ENCODE results near the gene ANKS3. TPM values are rescaled to one million over a fixed set of nuclear protein-coding genes. Genes with fewer than 3 reads are reported as not detected.

ANKS3 gene
- total RNA-seq, 1 donor from 2014 or later: 28.6 TPM

DNA sequence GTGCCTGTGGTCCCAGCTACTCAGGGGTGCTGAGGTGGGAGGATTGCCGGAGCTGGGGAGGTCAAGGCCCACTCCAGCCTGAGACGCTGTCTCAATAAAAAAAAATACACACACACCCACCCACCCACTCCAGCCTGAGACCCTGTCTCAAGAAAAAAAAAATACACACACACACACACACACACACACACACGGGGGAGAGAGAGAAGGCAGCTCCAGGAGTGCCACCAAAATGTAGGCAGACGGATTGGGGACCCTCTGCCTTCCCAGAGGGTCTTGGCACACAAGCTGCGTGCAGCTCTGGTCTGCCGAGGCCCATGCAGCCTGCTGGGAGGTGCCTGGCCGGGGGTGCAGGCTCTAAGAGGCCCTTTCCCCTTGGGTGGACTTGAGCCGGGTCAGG, 46.7 kb downstream of the ANKS3 start:
- Histone ChIP-seq H3K4me3 (ENCODE audit: low read depth, low read length) (no peak overlapping the region), H3K36me3 (ENCODE audit: control insufficient read depth, insufficient read depth, low read length) (peaks cover 7% of the 10 kb centered on the region), H3K27me3 (ENCODE audit: control insufficient read depth, insufficient read depth, low read length) (no peaks in the 10 kb centered on the region)
- DNase-seq (ENCODE audit: low read depth): no peak
- TF ChIP-seq, protein P1, sequence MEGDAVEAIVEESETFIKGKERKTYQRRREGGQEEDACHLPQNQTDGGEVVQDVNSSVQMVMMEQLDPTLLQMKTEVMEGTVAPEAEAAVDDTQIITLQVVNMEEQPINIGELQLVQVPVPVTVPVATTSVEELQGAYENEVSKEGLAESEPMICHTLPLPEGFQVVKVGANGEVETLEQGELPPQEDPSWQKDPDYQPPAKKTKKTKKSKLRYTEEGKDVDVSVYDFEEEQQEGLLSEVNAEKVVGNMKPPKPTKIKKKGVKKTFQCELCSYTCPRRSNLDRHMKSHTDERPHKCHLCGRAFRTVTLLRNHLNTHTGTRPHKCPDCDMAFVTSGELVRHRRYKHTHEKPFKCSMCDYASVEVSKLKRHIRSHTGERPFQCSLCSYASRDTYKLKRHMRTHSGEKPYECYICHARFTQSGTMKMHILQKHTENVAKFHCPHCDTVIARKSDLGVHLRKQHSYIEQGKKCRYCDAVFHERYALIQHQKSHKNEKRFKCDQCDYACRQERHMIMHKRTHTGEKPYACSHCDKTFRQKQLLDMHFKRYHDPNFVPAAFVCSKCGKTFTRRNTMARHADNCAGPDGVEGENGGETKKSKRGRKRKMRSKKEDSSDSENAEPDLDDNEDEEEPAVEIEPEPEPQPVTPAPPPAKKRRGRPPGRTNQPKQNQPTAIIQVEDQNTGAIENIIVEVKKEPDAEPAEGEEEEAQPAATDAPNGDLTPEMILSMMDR (IDR thresholded peaks at IDR 0.05; ENCODE audit: insufficient read depth, low read length, poor library complexity, severe bottlenecking): no peak

DNA sequence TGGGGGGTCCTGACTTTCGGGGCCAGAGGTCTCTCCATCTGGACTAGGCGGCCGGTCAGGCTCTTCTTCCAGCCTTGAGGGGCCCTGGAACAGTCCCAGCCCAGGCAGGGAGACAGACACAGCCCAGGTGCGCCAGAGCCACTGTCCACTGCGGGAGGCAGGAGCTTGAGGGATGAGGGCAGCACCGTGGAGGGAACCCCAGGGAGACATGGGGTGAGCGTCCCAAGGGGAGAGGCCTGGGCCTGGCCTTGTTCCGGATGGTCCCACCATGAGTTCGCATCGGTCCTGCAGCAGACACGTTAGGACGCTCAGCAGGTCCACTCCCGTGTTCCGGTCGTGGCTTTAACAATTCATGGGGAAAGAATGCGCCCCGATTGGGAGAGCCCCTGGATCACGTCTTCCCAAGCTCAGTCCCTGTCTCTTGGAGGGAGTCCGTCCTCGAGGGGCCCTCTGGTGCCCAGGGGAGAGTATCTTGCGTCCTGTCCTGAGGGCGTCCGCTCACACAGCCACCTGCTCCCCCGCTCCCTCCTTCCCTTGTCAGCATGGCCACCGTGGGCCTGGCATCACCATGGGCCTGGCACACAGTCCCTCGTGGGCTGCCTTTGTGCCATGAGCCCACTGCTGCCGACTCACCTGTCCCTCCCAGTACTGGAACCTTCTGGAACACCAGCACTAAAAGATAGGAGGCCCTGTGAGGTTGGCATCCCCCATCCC, 47.4 kb downstream of the ANKS3 start:
- no peak for DNase-seq (ENCODE audit: low read depth)
- peaks cover 9% of the 10 kb centered on the region for H3K36me3 ChIP-seq (ENCODE audit: control insufficient read depth, insufficient read depth, low read length)
- TF ChIP-seq, protein P1 (IDR thresholded peaks at IDR 0.05; ENCODE audit: insufficient read depth, low read length, poor library complexity, severe bottlenecking): no peak
- H3K4me3 ChIP-seq (ENCODE audit: low read depth, low read length): no peak overlapping the region
- no peaks in the 10 kb centered on the region for H3K27me3 ChIP-seq (ENCODE audit: control insufficient read depth, insufficient read depth, low read length)

DNA sequence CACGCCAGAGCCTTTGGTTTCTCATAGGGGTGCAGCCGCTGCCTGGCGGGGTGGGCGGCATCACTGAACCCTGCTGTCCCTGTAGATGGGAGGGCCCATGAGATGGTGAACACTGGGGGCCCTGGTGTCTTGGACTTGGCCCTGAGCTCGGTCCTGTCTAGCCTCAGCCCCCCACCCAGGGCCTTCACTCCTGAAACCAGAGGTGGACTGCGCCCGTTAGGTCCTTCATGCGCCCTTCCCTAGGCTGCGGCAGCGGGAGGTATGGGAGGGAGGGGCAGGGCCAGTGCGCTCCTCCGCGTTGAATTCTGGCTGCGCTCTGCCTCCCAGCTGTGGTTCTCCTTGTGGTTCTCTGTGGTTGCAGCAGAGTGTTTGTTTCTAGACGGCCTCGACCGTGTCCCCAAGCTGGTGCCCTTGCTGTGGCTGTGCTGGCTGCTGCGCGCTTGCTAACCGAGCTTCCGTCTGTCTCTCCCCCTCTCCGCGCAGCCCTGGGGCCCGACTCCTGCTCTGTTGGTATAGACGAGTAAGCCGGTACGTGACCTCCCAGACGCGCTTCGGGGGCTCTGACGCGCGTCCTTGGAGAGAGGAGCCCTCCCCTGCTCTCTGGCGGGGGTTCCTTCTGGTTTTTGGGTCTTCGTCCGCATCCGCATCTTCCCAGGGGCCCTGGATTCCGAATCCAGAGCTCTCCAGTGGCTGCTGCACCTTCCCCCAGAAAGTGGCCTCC, 48.1 kb downstream of the ANKS3 start:
- no peak overlapping the region for H3K4me3 ChIP-seq (ENCODE audit: low read depth, low read length)
- TF ChIP-seq, protein P1 (IDR thresholded peaks at IDR 0.05; ENCODE audit: insufficient read depth, low read length, poor library complexity, severe bottlenecking): no peak
- H3K36me3 ChIP-seq (ENCODE audit: control insufficient read depth, insufficient read depth, low read length): peaks cover 11% of the 10 kb centered on the region
- no peak for DNase-seq (ENCODE audit: low read depth)
- H3K27me3 ChIP-seq (ENCODE audit: control insufficient read depth, insufficient read depth, low read length): no peaks in the 10 kb centered on the region

DNA sequence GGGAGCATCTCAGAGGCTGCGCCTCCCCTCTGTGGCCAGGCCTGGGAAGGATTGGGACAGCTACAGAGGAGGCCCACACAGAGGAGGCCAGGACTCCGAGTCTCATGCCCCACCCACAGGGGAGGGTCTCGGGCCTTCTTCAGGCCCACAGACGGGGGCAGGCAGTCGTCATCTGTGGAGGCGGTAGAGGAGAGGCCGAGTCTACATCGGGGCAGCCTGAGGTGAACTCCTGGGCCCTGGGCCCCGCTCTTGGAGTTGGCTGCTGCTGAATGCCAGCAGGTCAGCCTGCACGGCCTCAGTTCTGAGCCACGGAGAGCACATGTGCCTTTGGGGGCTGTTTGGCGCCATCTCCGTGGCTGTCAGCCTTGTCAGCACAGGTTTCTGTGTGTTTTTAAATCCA, 48.8 kb downstream of the ANKS3 start:
- no peaks in the 10 kb centered on the region for H3K27me3 ChIP-seq (ENCODE audit: control insufficient read depth, insufficient read depth, low read length)
- H3K36me3 ChIP-seq (ENCODE audit: control insufficient read depth, insufficient read depth, low read length): peaks cover 9% of the 10 kb centered on the region
- TF ChIP-seq, protein P1 (IDR thresholded peaks at IDR 0.05; ENCODE audit: insufficient read depth, low read length, poor library complexity, severe bottlenecking): no peak
- no peak overlapping the region for H3K4me3 ChIP-seq (ENCODE audit: low read depth, low read length)
- no peak for DNase-seq (ENCODE audit: low read depth)

DNA sequence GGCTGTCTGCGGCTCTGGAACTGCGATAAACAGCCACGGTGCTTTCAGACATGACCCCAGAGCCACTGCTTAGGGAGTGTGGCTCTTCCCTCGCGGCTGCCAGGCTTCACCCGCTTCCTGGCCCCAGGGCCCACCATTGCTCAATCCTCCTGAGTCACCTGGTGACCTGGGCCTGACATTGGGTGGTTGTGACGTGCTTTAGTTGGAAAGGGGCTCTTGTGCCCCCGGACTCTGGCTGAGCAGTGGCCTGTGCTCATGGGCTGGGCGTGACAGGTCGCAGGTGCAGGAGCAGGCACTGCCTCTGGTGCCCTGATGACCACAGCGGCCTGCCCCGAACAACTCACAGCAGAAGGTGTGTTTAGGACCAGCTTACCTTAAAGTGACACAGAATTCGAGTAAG, 49.3 kb downstream of the ANKS3 start:
- H3K27me3 ChIP-seq (ENCODE audit: control insufficient read depth, insufficient read depth, low read length): no peaks in the 10 kb centered on the region
- TF ChIP-seq, protein P1 (IDR thresholded peaks at IDR 0.05; ENCODE audit: insufficient read depth, low read length, poor library complexity, severe bottlenecking): no peak
- H3K36me3 ChIP-seq (ENCODE audit: control insufficient read depth, insufficient read depth, low read length): peaks cover 9% of the 10 kb centered on the region
- no peak for DNase-seq (ENCODE audit: low read depth)
- no peak overlapping the region for H3K4me3 ChIP-seq (ENCODE audit: low read depth, low read length)

All from kidney epithelial cell (primary cell).